Calu3 (cell line): ENCODE results near the gene MB21D2. TPM values are rescaled to one million over a fixed set of nuclear protein-coding genes. Genes with fewer than 3 reads are reported as not detected.

Experiments
- BruUV-seq: library from RNA; stranded (reverse); fragments of 400-500 nt; replicated peaks from 2 replicates; lab custom pipeline; 2021; lab: Mats Ljungman, UMichigan
- CTCF ChIA-PET: fragments of 300-600 bp; sonication (Branson Sonifier 250); formaldehyde crosslinking; loops from one replicate; lab custom pipeline; 2022; ENCODE audit warnings: antibody characterized with exemption; lab: Charles Lee
- DNase-seq: peaks from one replicate; pipeline ENCODE4 v3.0.0; 2022
- H3K27ac Mint-ChIP-seq: one replicate; pipeline ENCODE4 v1.8.0; 2022; ENCODE audit warnings: mixed read lengths; ENCODE audit not compliant: unreplicated experiment
- H3K27me3 Mint-ChIP-seq: one replicate; pipeline ENCODE4 v1.8.0; 2022; ENCODE audit warnings: mixed read lengths; ENCODE audit not compliant: unreplicated experiment
- H3K36me3 Mint-ChIP-seq: one replicate; pipeline ENCODE4 v1.8.0; 2022; ENCODE audit warnings: mild to moderate bottlenecking, moderate library complexity, mixed read lengths; ENCODE audit not compliant: insufficient read depth, unreplicated experiment
- H3K4me1 Mint-ChIP-seq: one replicate; pipeline ENCODE4 v1.8.0; 2022; ENCODE audit warnings: mild to moderate bottlenecking, low read depth, mixed read lengths; ENCODE audit not compliant: unreplicated experiment
- H3K4me3 Mint-ChIP-seq: one replicate; pipeline ENCODE4 v1.8.0; 2022; ENCODE audit warnings: mild to moderate bottlenecking, low read depth, moderate library complexity, mixed read lengths; ENCODE audit not compliant: unreplicated experiment
- H3K9me3 Mint-ChIP-seq: one replicate; pipeline ENCODE4 v1.8.0; 2022; ENCODE audit warnings: low read depth, mixed read lengths; ENCODE audit not compliant: unreplicated experiment
- intact Hi-C: fragments of 100-400 bp; cut with micrococcal nuclease; formaldehyde crosslinking; loops from one replicate; pipeline ENCODE4 v1.10.0; 2022; ENCODE audit not compliant: unreplicated experiment
- total RNA-seq: library from RNA; stranded (reverse); gene quantifications from 2 replicates; pipeline ENCODE4 v1.2.3, GENCODE V29; 2022
- TF ChIP-seq, protein P1 (sequence below): fragments of 200-600 bp; IDR thresholded peaks from one replicate; pipeline ENCODE4 v1.8.0; 2022; ENCODE audit warnings: antibody characterized with exemption; ENCODE audit not compliant: unreplicated experiment

Gene MB21D2
- total RNA-seq, 1 experiment from 2014 or later = 11.9 TPM

DNA sequence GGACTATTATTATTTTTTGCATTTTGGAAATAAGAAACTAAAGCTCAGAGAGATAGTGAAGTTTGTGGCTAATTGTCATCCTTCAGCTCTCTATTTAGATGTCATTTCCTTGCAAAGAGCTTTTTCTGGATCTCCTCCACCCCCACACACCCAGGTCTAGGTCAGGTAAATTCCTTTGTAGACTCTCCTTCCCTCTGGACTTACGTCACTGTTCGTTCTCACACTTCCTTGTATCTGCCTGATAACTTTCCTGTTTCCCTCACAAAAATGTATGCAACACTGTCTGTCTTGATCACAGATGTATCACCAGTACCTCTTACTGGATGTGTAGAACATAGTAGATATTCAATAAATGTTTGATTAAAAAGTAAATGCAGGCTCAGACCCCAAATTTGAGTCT, 6.1 kb upstream of the MB21D2 start:
- H3K4me3 Mint-ChIP-seq = no peak overlapping the region
- TF ChIP-seq, protein P1, sequence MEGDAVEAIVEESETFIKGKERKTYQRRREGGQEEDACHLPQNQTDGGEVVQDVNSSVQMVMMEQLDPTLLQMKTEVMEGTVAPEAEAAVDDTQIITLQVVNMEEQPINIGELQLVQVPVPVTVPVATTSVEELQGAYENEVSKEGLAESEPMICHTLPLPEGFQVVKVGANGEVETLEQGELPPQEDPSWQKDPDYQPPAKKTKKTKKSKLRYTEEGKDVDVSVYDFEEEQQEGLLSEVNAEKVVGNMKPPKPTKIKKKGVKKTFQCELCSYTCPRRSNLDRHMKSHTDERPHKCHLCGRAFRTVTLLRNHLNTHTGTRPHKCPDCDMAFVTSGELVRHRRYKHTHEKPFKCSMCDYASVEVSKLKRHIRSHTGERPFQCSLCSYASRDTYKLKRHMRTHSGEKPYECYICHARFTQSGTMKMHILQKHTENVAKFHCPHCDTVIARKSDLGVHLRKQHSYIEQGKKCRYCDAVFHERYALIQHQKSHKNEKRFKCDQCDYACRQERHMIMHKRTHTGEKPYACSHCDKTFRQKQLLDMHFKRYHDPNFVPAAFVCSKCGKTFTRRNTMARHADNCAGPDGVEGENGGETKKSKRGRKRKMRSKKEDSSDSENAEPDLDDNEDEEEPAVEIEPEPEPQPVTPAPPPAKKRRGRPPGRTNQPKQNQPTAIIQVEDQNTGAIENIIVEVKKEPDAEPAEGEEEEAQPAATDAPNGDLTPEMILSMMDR = no peak
- no peaks in the 10 kb centered on the region for H3K9me3 Mint-ChIP-seq
- intact Hi-C loops = no loop called here
- no TSS peak for BruUV-seq
- H3K27me3 Mint-ChIP-seq = no peaks in the 10 kb centered on the region
- CTCF ChIA-PET = interaction anchor here (0.5 to 2.0 kb wide), 8 partner anchors 8 to 105 kb away, joined by 3 to 8 read pairs (median 3); no protein-coding TSS in a partner anchor
- no peaks in the 10 kb centered on the region for H3K36me3 Mint-ChIP-seq
- peaks cover 53% of the 10 kb centered on the region for H3K4me1 Mint-ChIP-seq
- DNase-seq = peak; percentile 68
- peak overlapping the region; percentile 14 for H3K27ac Mint-ChIP-seq

DNA sequence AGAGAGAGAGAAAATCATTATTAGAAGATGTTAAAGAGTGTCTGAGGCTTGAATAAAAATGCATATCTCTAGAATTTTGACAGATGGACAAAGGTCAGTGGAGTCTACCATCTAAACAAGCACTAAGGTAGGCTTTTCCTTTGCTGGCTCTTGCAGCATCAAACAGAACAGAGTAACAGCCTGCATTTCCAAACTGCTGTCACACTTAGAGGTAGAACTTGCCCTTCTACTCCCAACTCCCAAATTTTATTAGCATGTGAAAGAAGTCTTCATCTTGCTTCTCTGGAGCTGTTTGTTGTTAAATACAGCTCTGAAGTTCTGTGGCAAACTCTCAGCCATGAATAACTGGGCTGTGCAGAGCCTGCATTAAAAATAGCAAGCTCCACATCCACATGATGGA, 4.1 kb upstream of the MB21D2 start:
- Mint-ChIP-seq H3K4me1 (peaks cover 44% of the 10 kb centered on the region), H3K4me3 (no peak overlapping the region), H3K36me3 (peaks cover 18% of the 10 kb centered on the region), H3K27ac (no peak overlapping the region), H3K27me3 (no peaks in the 10 kb centered on the region), H3K9me3 (no peaks in the 10 kb centered on the region)
- intact Hi-C loops = no loop called here
- TF ChIP-seq, protein P1 = no peak
- CTCF ChIA-PET = no interaction called here
- DNase-seq = no peak
- BruUV-seq = no TSS peak

DNA sequence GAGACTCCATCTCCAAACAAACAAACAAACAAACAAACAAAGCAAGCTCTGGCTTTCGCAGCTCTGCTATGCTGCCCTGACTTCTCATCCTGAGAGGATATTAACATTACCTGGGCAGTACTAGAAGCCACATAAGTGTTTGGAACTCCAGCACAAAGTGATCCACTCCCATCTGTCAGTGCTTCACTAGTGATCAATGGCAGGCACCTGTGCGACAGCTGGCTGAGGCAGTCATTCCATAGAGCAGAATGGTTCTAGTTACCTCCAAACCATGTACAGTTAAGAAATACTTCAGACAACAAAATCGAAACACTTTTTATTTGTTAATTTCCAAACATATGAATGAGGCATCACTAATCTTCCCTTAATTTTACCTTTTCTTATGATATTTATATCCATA, 2.8 kb upstream of the MB21D2 start:
- Mint-ChIP-seq H3K4me3 (no peak overlapping the region), H3K4me1 (peaks cover 53% of the 10 kb centered on the region), H3K27me3 (no peaks in the 10 kb centered on the region), H3K36me3 (peaks cover 28% of the 10 kb centered on the region), H3K27ac (no peak overlapping the region), H3K9me3 (no peaks in the 10 kb centered on the region)
- intact Hi-C loops = no loop called here
- DNase-seq = no peak
- no TSS peak for BruUV-seq
- TF ChIP-seq, protein P1 = no peak
- CTCF ChIA-PET = no interaction called here

DNA sequence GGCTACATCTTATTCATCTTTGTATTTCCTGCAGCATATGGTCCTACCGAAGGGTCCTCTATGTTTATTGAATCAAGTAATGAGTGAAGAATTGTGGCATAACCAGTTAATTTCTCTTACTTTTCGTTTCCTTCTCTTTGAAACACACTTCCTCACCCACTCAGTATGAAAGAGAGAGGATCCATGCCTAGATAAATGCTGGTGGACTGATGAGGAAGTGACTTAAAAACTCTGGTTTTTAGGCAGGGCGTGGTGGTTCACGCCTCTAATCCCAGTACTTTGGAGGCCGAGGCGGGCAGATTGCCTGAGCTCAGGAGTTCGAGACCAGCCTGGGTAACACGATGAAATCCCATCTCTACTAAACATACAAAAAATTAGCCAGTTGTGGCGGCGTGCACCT, 2.2 kb upstream of the MB21D2 start:
- Mint-ChIP-seq H3K9me3 (no peaks in the 10 kb centered on the region), H3K4me3 (no peak overlapping the region), H3K36me3 (peaks cover 28% of the 10 kb centered on the region), H3K4me1 (peaks cover 58% of the 10 kb centered on the region), H3K27ac (no peak overlapping the region), H3K27me3 (no peaks in the 10 kb centered on the region)
- CTCF ChIA-PET = no interaction called here
- TF ChIP-seq, protein P1 = no peak
- DNase-seq = no peak
- intact Hi-C loops = loop anchor here (5.0 to 10.0 kb wide), 2 partner anchors 68 to 635 kb away; partner anchors contain the start of gene ATP13A4
- BruUV-seq = no TSS peak
